GOT3 (cell line): ENCODE data around the gene HINT3.
"Not testable (repeated sequence)": the region's sequence is repeated elsewhere in the genome, so short reads cannot be mapped to it uniquely, and the experiment has no call there.

Experiments used
- DNase-seq: peaks from one replicate; lab custom pipeline; 2025; ENCODE audit warnings: mixed read lengths; lab: John Stamatoyannopoulos, UW

Gene HINT3

GRCh38 chr6:125956506-125957390, at the start of gene HINT3:
TSS of gene HINT3 (plus strand) at chr6:125956770. CDS start at chr6:125956978, 208 bp downstream.
- DNase-seq: peak; percentile 83

DNA sequence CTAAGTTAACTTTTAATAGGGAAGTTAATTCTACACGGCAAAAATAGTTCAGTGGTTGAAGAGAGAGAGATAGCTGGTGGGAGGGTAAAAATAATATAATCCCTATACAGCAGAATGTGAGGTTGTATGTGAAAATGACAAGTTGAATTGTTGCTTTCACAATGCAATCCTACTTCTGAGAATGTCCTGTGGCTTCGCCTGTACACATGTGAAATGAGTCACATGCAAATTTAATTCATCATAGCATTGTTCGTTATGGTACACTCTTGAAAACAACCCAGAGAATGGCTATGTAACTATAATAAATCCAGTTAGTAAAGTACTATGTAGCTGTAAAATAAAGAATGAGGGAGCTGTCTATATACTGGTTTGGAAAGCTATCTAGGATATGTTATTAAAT, 46.0 kb upstream of the HINT3 start:
- no peak for DNase-seq

GRCh38 chr6:125911051-125911451, 45.5 kb upstream of the HINT3 start:
- DNase-seq: not testable (repeated sequence)

DNA sequence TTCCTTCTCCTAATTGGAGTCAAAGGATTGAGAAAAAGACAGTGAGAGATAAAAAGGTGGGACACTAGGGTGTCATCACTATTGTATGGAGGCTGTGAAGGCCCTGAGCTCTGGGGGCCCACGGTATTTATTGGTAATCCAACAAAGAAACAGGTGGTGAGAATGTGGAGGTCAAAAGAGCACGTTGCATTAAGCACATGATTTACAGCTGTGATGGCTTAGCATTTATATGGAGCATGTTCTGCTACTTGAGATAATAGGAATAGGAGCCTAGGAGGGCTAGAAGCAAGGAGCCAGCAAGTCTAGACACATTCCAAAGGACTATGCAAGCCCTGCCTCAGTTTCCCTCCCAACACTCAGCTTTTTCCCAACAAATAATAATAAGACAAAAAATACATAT, 44.1 kb upstream of the HINT3 start:
- DNase-seq: not testable (repeated sequence)

GRCh38 chr6:125913145-125913544, 43.4 kb upstream of the HINT3 start:
- no peak for DNase-seq

DNA sequence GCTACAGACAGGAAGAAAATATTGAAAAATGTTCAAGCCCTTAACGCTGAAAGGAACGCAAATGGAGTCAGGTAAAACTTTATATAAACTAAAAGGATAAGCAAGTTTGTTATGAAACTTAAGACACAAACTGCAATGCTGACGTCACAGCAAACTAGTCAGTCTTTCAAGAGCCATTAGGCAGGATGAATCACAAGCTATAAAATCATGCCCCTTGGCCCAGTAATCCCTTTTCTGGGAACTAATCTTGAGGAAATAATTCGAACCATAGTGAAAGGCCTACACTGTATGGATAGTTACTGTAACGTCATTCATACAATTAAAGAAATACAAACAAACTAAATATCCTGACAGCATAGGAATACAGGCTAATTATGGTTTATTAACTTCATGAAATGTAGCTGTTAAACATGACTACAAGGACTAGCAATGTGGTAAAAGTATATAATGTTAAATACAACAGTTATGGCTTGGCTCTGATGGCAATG, 42.7 kb upstream of the HINT3 start:
- DNase-seq: no peak

DNA sequence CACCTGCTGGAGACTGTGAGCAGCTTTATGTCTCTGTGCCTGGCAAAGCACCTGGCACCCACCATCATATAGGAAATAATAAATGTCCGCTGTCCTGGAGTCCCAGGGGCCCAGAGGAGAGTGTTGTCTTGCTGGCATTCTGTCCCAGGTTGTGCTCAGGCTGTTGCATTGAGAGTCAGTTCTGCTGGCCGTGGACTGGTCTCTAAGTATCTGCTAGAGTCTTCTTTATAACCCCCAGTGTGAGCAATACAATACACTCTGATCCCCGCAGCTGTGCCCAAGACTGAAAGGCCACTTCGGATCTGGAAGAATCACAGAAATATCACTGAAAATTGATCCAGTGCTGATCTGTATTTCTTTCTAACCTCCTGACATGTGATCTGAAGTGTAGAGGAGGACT, 38.3 kb upstream of the HINT3 start:
- no peak for DNase-seq

DNA sequence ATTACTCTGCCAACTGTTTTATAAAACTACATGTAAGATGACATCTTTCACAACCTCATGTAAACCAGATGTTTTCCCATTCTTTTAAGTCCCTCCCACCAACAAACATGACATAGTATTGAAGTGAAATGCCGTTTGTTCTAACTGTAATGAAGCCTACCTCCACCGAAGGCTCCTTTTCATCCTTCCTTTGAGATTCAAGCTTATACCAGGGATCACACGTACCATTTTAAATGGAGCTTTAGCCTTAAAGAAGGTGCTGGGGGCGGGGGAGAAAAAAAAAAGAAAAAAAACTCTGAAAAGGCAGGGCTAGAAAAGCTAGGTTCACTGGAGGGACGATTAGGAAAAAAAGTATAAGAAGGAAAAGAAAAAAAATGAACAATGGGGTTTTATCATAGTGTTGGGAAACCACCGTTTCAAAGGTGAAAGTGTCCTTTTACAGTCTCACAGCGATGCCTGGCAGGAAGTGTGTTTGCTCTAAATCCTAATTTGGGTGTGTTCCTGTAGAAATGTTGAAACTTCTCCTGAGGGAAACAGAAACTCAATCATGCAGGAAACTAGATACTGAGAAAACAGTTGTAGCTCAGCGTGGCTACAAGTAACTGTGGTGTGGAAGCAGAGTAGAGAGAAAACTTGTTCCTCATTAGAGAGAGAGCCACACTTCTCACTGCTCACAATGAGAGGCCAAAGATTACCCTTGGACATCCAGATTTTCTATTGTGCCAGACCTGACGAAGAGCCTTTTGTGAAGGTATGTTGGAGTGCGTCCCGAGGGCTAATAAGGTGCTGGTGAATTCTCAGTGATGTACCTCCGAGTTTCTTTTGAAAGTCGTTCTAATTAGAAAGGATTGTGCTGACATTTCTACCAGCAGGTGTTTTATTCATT, 37.6 kb upstream of the HINT3 start:
- no peak for DNase-seq

DNA sequence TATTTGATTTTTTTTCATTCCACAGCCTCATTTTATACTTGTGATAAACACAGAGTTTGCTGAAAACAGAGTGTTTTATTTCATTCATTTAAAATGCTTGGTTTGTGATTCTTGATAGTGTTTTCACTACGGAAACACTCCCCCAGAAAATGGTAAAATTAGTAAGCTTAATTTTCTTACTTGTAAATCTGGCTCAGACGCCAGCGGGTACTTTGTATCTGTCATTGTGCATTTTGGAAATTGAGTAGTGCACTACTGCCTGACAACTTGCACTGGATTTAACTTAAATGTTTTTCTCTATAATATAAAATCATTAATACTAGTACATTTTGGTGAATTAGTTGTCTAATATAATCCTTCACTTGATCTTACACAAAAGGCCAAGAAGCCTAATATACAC, 37.0 kb upstream of the HINT3 start:
- DNase-seq: no peak

DNA sequence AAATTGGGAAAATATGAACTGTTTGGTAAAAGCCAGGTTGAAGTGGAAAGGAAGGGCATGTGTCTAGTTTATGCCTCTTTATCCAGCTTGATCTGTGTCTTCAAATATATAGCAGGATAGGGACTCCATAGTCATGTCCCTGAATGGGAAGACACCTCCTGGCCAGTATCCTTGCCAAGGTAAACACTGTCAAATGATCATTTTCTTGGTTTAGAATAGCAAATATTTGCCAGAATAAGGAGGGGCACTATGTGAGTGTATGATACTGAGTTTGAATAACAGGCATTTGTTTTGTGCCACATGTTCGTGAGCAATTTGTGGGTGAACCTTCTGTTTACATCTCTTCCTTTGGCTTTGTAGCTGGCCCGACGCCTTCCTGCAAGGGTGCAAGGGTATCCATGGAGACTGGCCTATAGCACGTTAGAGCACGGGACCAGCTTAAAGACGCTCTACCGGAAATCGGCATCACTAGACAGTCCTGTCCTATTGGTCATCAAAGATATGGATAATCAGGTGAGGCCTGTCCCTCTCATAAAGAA, 34.2 kb upstream of the HINT3 start:
- DNase-seq: no peak

DNA sequence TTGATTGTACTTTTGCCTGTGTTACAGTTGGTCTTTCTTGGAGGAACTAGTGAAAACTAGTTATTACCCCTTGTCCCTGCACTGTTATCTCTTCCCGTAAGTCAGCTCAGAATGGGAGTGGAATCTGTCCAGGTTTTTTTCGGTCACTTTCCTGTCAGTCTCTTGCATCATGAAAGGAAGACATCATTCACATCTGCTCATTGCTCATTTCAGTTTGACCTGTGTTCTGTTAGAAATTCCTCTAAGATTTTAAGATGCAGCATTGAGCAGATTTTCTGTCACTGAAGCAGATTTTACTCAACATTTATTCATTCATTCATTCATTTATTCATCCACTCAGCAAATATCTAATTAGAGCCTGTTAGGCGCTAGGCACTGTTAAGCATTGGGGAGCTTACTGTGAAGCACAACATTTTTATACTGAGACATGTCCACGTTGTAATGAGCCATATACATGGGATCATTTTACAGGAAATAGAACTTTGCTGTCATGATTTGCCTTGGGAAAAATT, 33.1 kb upstream of the HINT3 start:
- no peak for DNase-seq

DNA sequence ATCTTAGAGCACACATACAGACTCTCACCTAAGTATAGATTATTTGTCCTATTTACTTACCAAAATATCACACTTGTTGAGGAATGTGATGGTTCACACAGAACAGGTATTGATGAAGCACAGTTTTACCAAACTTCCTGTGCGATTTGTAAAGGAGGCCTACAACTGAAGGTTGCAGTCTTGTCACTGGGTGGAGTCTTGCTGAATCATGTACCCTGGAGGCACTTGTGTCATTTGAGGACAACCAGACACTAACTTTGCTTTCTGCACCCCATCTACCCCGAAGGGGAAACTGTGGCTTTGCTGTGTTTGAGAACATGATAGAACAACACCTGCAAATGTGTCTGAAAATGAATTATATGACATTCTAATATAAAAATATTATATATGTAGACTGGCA, 32.4 kb upstream of the HINT3 start:
- no peak for DNase-seq

DNA sequence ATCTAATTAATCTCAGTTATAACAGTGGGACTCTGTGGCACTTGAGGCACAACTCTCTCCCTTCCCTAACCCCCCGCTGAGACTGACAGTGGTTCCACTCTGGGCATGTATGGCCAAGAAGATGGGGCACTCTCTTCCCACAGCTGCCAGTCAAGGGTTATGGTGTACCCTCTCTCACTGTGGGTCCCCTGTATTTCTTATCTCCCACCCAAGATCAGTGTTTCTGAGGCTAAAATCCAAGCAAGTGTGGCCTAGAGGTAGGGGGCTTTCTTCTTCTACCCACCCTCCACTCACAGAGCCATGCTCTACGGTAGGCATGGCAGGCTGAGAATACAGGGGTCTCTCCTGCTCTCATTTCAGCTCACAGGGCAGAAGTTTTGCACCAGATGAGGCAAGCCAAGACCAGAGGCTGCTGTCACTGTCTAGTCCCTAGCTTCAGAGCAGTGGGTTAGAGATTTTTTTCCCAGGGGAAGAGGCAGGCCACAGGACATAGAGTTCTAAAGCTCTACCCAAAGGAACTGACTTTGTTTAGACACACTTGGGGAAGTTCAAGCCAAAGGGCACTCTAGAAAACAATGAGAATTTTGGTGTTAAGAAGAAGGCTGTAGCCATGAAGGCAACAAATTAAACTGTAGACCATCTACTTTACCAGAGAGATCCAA, 31.7 kb upstream of the HINT3 start:
- no peak for DNase-seq

DNA sequence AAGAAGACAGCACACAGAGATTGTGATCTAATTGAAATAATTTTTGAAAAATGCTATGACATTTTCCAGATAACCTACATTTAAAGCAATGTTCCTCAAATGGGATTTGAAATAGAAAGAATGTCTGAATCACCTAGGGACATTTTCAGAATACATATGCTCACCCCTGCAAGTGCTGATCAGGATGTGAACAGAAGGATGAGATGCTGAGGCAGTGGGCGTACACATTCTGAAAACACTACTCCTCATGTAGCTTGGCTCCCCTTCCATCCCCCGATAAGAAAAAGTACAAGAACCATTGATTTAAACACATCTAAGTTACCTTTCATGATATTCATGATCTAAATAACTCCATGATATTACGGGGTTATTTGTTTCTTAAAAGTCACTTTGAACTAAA, 29.9 kb upstream of the HINT3 start:
- no peak for DNase-seq

DNA sequence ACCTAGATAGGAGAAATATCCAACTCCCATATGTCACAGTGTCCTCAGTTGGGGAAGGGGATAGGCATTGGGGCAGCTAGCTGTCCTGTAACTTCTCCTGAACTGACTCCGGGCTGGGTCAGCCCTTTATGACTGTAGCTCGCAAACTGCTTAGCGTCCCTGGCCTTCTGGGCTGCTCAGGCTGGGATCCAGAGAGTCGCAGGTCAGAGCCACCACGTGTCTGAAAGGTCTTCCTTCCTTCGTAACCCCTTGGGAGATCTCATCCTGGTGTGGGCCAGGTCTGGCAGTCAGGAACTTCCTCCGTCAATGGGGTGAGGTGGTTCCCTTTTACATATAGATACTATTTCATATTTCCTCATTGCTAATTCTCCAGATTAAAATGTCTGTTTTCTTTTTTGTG, 28.8 kb upstream of the HINT3 start:
- DNase-seq: no peak

- DNase-seq: no peak
Measured at GRCh38 chr6:125930765-125931418, 25.7 kb upstream of the HINT3 start.

GRCh38 chr6:125931733-125932450, 24.7 kb upstream of the HINT3 start:
- DNase-seq: no peak

DNA sequence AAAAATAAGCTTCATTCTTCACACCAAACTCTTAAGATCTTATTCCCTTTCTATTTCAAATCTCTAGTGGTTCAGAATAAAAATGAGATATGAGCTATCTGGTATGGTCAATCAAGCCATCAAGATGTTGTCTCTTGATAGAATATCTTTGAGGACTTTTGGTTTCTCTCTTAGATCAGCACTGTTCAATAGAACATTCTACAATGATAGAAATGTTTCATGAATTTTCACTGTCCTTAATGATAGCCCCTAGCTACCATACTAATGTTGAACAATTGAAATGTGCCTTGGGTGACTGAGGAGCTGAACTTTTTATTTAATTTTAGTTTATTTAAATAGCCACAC, 24.1 kb upstream of the HINT3 start:
- DNase-seq: no peak

DNA sequence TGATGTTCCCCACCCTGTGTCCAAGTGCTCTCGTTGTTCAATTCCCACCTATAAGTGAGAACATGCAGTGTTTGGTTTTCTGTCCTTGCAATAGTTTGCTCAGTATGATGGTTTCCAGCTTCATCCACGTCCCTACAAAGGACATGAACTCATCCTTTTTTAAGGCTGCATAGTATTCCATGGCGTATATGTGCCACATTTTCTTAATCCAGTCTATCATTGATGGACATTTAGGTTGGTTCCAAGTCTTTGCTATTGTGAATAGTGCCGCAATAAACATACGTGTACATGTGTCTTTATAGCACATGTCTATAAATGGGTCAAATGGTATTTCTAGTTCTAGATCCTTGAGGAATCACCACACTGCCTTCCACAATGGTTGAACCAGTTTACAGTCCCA, 21.1 kb upstream of the HINT3 start:
- DNase-seq: not testable (repeated sequence)

DNA sequence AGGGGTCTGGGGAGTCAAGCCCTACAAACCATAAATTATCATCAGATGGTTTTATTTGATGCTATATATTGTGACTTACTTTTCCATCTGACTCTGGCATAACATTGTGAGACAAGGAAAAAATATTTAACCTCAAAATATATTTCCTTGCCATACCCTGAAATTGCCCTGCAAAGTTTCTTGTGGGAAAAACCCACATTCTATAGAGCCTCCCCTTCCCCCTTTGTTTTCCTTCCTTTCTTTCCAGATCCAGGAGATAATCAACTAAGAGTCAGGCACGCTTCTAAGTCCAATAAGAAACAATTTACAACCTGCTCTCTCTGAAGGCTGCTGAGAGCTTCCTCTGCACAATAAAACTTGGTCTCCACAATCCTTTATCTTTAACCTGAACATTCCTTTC, 17.5 kb upstream of the HINT3 start:
- no peak for DNase-seq

DNA sequence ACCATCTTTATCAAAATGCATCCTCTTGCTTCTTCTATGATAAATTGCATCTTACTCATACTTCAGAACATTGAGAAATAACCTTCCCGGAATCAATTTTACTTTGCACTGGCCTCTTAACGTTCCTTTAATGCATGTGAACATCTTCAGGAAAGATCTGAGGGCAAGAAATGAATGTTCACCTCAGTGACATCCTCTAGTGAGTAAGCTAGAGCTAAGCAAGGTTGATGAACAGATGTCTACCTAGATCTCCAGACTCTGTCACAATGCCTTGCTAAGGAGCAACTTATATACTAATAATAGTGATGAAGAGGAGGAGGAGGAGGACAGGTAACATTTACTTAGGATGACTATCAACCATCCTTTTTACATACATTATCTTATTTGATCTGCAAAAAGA, 16.8 kb upstream of the HINT3 start:
- DNase-seq: no peak
